Stimulated activated CD8-positive, alpha-beta memory T cell treated with anti-CD3 and anti-CD28 coated beads, Interleukin-4, amount 100 ng/mL, for 4 hours (primary cell): ENCODE results near the gene RASAL2.

ENCODE experiments used
- DNase-seq, 2 donors: peaks; one replicate each; pipeline ENCODE4 v3.0.0-alpha.2; 2020; ENCODE audit warnings: low read depth in 2 of 2, low spot score in 1 of 2

RASAL2 gene

GRCh38 chr1:178093951-178094738, at the start of gene RASAL2:
Gene RASAL2, plus strand, starts transcription at chr1:178094104. Its CDS starts 389 bp downstream, at chr1:178094493.
- no peak for DNase-seq

- no peak for DNase-seq
Observed at GRCh38 chr1:178046591-178047270, 47.2 kb upstream of the RASAL2 start.

- DNase-seq, result no peak
Observed at GRCh38 chr1:178047403-178048093, 46.4 kb upstream of the RASAL2 start.

DNA sequence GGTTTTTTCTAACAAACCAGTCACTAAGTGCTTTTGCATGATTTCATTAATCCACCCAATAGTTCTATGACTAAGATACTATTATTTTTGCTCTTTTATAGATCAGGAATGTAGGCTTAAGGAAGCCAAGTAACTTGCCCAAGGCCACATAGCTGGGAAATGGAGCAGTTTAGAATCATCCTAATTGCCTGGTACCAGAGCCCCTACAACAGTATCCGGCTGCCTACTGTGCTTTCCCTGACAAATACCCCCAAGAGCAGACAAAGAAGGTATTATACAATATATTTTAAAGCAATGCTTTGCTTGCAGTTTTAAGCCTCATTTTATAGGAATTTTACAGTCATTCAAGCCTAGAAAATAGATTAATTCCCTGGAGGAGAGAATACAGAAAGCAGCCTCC, 45.5 kb upstream of the RASAL2 start:
- no peak for DNase-seq

DNA sequence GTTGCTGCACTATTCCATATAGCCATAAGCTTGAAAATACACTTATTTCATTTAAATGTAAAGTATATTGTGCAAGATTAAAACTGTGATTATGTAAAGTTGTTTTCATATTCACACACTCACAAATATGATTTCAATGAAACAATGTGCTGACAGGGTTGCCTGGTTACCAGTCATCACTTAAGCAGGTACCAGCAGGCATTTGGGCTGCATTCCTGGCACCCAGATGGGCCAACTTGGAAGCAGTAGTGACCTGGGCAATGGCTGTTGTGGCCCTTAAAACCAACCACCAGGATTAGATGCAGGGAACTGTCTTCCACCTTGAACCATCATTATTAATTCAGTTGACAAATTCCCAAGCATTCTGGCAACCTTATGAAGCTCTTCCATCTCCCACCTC, 45.0 kb upstream of the RASAL2 start:
- DNase-seq, result no peak

DNA sequence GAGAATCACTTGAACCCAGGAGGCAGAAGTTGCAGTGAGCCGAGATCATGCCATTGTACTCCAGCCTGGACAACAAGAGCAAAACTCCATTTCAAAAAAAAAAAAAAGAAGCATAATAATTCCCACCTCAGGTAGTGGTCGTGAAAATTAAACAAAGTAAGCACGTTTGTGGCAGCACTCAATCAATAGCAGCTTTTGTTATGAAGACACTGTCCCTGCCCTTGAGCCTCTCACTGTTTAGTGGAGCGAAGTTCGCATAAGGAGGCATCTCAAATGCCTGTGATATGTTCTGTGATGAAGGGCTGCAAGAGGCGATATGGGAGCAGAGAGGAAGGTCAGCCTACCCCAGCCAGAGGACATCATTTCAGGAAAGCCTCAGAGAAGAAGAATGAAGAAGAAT, 43.8 kb upstream of the RASAL2 start:
- no peak for DNase-seq

- DNase-seq, result no peak
Observed at GRCh38 chr1:178051071-178051470, 42.8 kb upstream of the RASAL2 start.

- DNase-seq, result no peak
Observed at GRCh38 chr1:178052650-178053461, 41.0 kb upstream of the RASAL2 start.

GRCh38 chr1:178055093-178055492, 38.8 kb upstream of the RASAL2 start:
- DNase-seq, result no peak

DNA sequence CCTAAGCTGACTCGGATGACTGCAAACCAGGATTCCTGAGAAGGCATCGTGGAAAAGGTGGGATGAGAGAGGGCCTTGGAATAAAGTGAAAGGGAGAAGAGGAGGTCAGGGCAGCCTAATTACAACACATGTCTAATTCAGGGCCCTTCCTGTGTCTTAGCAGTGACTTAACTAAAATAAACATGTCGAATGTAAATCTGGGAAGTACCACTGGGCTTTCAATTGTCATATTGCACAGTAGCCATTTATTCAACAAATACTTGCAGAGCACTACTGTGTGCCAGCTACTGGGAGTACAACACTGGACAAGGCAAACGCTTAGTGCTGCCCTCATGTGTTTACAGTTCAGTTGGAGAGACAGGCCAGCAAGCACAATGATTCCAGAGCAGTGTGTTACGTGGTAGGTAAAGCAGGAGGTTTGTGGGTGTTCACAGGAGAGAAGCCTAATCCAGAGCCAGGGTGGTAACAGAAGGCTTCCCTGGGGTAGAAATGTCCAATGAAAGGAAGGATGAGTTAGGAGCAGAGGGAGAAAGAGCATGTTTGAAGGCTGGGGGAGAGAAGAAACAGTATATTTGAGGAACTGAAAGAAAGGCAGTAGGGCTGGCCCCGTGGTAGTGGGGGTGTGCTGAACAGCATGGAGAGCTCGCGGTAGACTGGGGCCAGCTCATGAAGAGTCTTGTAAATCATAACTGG, 38.0 kb upstream of the RASAL2 start:
- no peak for DNase-seq

DNA sequence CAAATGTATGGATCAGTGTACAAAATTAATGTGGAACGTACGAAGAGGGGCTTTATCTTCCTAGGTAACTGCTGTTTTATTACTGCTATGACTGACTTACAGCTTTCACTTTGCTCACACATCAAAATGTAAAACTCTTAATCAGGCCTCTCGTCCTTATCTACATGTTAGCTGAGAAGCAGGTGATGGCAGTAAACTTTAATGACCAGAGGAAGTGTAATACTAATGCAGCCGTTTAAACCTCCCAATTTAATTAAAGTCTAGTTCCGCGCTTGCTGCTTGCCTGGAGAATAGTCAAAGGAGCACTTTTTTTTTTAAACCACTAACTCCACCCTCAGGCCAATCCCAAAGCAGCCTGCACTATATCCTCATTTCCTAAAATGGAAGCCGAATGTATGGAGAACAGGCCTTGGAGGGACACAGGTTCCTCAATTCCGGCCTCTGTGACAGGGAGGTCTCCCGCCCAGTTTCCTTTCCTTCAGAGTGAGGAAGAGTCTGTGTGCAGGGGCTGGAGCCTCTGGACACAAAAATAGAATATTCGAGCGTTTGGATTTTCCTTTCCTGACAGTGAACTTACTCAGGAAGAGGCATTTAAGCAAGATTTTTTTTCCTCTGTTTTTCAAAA, 36.7 kb upstream of the RASAL2 start:
- DNase-seq, result no peak

GRCh38 chr1:178057912-178058534, 35.9 kb upstream of the RASAL2 start:
- DNase-seq, result no peak

DNA sequence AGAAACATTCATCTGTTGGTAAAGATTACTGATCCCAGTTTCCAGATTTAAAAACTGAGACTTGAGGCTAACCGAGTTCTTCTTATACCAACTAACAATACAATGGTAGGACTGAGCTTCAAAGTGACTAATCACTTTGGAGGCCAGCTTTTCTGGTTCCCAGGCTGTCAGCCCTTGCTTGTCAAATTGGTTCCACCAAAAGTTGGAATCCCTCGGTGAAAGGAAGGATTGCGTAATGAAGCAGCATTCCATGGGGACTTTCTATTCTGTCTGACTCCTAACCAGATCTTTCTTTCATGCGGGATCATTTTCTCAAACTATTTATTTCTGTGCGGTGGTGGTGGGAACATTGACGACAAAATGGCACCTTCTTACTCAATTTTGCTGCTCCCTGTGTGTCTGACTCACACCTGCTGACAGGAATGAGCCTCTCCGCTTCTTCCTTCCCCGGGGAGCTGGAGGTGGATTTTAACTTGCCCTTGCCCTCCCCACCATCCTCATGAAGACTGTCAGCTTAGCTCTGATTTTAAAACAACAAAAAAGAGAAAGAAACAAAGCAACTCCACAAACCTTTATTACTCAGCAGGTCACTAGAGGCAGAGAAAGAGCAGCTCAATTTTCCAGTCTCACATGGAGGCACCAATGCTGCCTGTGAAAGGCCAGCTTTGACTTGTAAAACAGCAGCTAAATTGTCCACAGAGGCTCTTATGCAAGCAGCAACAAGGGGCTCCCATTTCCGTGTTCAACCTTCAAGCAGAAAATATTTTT, 32.9 kb upstream of the RASAL2 start:
- no peak for DNase-seq

DNA sequence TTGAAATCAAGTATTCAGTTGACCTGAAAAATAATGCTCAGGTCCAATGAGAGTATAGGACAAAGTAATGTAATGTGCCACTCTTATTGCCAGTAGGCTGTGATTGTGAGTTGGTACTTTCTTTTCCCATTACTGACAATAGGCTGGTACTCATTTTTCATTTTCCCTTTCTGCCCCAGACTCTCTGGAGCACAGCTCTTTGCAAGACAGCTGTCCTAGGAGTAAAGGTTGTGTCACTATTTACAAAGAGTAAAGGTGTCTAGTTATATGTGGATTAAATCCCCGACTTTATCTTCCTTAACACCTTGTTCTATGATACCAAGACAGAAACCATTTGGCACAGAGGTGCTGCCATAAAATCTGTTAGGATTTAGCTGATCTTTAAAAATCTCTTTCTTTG, 32.3 kb upstream of the RASAL2 start:
- no peak for DNase-seq

- DNase-seq, result no peak
Observed at GRCh38 chr1:178064191-178064821, 29.6 kb upstream of the RASAL2 start.

GRCh38 chr1:178065250-178065649, 28.7 kb upstream of the RASAL2 start:
- DNase-seq, result no peak

GRCh38 chr1:178066296-178066907, 27.5 kb upstream of the RASAL2 start:
- no peak for DNase-seq
